WTC11 (cell line): ENCODE data around the gene ACTA2.

Experiments
- CBFB ChIP-seq: sonication (generic); formaldehyde crosslinking; IDR thresholded peaks from 2 replicates; pipeline ENCODE4 v1.8.1; 2022; ENCODE audit warnings: mild to moderate bottlenecking, low read depth, missing genetic modification reagents
- TF ChIP-seq, protein P1 (sequence below): fragments of 200-600 bp; IDR thresholded peaks from 2 replicates; pipeline ENCODE4 v1.8.0; 2022; ENCODE audit warnings: antibody characterized with exemption
- TF ChIP-seq, protein P2 (sequence below): sonication (generic); formaldehyde crosslinking; IDR thresholded peaks from 2 replicates; pipeline ENCODE4 v1.8.0; 2022; ENCODE audit warnings: mild to moderate bottlenecking, missing genetic modification reagents

DNA sequence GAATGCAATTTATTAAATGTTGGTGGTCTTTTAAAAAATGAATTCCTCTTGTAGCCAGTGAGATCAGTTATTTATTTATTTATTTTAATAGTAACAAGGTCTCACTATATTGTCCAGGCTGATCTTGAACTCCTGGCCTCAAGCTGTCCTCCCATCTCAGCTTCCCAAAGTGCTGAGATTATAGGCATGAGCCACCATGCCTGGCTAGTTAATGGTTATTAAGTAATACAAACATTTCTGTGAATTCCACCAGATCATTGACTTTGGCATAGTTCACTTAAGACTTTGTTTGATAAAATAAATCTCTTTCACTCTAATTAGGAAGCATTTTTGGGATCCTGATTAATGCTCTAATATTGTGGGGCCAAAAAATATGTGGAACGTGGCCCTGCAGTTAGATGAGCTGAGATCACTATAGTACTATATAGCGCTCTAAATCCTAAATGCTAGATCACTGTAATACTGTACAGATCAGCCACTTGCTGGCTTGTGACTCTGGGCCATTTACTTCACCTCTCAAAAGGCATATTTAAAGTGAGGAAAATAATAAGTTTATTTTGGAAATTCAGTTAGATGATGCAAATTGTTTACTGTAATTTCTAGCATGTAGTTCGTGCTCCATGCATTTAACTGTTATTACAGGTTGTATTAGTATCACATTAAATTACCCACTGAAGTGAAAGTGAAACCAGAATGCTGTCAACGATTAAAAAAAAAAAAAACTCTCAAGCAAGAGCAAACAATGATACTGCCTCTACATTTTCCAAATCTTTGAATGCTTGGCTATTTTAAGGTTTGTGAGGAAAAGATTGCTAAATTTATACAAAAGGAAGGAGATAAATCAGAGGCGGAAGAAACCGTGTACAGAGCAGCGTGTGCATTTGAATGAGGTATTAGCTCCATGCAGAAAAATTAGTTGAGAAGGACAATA lies 22.1 kb upstream of the ACTA2 start:
- TF ChIP-seq, protein P1, sequence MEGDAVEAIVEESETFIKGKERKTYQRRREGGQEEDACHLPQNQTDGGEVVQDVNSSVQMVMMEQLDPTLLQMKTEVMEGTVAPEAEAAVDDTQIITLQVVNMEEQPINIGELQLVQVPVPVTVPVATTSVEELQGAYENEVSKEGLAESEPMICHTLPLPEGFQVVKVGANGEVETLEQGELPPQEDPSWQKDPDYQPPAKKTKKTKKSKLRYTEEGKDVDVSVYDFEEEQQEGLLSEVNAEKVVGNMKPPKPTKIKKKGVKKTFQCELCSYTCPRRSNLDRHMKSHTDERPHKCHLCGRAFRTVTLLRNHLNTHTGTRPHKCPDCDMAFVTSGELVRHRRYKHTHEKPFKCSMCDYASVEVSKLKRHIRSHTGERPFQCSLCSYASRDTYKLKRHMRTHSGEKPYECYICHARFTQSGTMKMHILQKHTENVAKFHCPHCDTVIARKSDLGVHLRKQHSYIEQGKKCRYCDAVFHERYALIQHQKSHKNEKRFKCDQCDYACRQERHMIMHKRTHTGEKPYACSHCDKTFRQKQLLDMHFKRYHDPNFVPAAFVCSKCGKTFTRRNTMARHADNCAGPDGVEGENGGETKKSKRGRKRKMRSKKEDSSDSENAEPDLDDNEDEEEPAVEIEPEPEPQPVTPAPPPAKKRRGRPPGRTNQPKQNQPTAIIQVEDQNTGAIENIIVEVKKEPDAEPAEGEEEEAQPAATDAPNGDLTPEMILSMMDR = no peak
- TF ChIP-seq CBFB (CRISPR knock-in tag) = no peak
- TF ChIP-seq, protein P2, sequence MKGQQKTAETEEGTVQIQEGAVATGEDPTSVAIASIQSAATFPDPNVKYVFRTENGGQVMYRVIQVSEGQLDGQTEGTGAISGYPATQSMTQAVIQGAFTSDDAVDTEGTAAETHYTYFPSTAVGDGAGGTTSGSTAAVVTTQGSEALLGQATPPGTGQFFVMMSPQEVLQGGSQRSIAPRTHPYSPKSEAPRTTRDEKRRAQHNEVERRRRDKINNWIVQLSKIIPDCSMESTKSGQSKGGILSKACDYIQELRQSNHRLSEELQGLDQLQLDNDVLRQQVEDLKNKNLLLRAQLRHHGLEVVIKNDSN (CRISPR knock-in tag) = no peak
